Transverse colon (tissue), 4 donors: ENCODE data around the gene MAL.

ENCODE experiments used
- CTCF ChIP-seq, 5 experiments: fragments of 200-600 bp in 3 of 5; fragments of 450-650 bp in 2 of 5; sonication (generic) in 3 of 5; IDR thresholded peaks; 1 replicate in 2 of 5; 2 replicates in 3 of 5; pipeline ENCODE4 v1.5.1; 2016 to 2017; ENCODE audit warnings: antibody characterized with exemption in 5 of 5, inconsistent platforms in 3 of 5, mild to moderate bottlenecking in 2 of 5, moderate library complexity in 1 of 5
- EP300 ChIP-seq: sonication (generic); formaldehyde crosslinking; IDR thresholded peaks from one replicate; pipeline ENCODE4 v1.6.1; 2017; ENCODE audit warnings: antibody characterized with exemption, low read depth
- POLR2A ChIP-seq: fragments of 450-650 bp; IDR thresholded peaks from one replicate; pipeline ENCODE4 v1.6.1; 2016; ENCODE audit warnings: antibody characterized with exemption, mild to moderate bottlenecking, moderate library complexity
- POLR2AphosphoS5 ChIP-seq, 3 donors: sonication (generic); formaldehyde crosslinking; IDR thresholded peaks; one replicate each; pipeline ENCODE4 v1.6.1; 2016; ENCODE audit warnings: antibody characterized with exemption in 3 of 3

GRCh38 chr2:95017071-95017501 lies 8.4 kb upstream of the MAL start:
- no peak for TF ChIP-seq CTCF (IDR thresholded peaks at IDR 0.05)
- no peak for TF ChIP-seq EP300
- no peak for TF ChIP-seq POLR2AphosphoS5 (IDR thresholded peaks at IDR 0.05)
- TF ChIP-seq POLR2A = no peak
